Muscle of leg (tissue), 11 donors: ENCODE results near the gene PSMA7. TPM values are rescaled to one million over a fixed set of nuclear protein-coding genes. Genes with fewer than 3 reads are reported as not detected.

Experiments
- DNase-seq: peaks from one replicate; pipeline ENCODE4 v3.0.0; 2013
- H3K27ac ChIP-seq: one replicate; pipeline ENCODE4 v1.5.1; 2013; ENCODE audit warnings: mild to moderate bottlenecking, low read length, control low read depth
- H3K27me3 ChIP-seq: one replicate; pipeline ENCODE4 v1.6.1; 2013; ENCODE audit warnings: low read length; ENCODE audit not compliant: control insufficient read depth, insufficient read depth
- H3K36me3 ChIP-seq: one replicate; pipeline ENCODE4 v1.6.1; 2013; ENCODE audit warnings: low read length; ENCODE audit not compliant: control insufficient read depth, insufficient read depth
- H3K4me1 ChIP-seq: one replicate; pipeline ENCODE4 v1.6.1; 2013; ENCODE audit warnings: low read length; ENCODE audit not compliant: control insufficient read depth, insufficient read depth
- H3K4me3 ChIP-seq: one replicate; pipeline ENCODE4 v1.5.1; 2013; ENCODE audit warnings: low read length, control low read depth
- H3K9me3 ChIP-seq: replicated peaks from 2 replicates; pipeline ENCODE4 v1.6.1; 2013; ENCODE audit warnings: low read depth, low read length; ENCODE audit not compliant: control insufficient read depth
- WGBS: methylation state at CpG from one replicate; pipeline ENCODE4 v1.1.5; 2013; ENCODE audit warnings: missing lambda C conversion rate; ENCODE audit not compliant: insufficient coverage; 5-methylcytosine and 5-hydroxymethylcytosine counted together
- polyA plus RNA-seq, 8 donors: library from polyadenylated mRNA; unstranded; fragments of 120-200 nt; gene quantifications; one replicate each; pipeline versions ENCODE4 v1.2.1 to v1.2.3, GENCODE V29; 2013; ENCODE audit warnings: inconsistent platforms in 1 of 8, low replicate concordance in 1 of 8; ENCODE audit not compliant: insufficient read length in 8 of 8, insufficient read depth in 1 of 8
- total RNA-seq: library from RNA; stranded (reverse); fragments of 120-200 nt; gene quantifications from one replicate; pipeline ENCODE4 v1.2.4, GENCODE V29; 2013

PSMA7 gene
- total and polyA plus RNA-seq, 9 donors: 154 to 227 (median 164) TPM

DNA sequence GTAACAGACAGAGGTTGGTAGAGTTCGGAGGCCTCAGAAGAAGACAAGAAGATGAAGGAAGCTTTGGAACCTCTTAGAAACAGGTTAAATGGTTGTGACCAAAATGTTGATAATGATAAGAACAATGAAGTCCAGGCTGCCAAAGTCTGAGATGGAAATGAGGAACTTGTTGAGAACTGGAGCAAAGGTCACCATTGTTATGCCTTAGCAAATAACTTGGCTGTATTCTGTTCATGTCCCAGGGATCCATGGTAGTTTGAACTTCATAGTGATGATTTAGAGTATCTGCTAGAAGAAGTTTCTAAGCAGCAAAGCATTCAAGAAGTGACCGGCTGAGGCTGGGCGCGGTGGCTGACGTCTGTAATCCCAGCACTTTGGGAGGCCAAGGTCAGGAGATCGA is 32.0 kb downstream of the PSMA7 start:
- Histone ChIP-seq H3K9me3 (peaks cover 20% of the 10 kb centered on the region), H3K27me3 (peaks cover 20% of the 10 kb centered on the region), H3K27ac (no peak overlapping the region), H3K36me3 (no peaks in the 10 kb centered on the region), H3K4me1 (no peaks in the 10 kb centered on the region), H3K4me3 (no peak overlapping the region)
- no peak for DNase-seq
- 93% methylated on average over 1 of the region's 6 CpGs for WGBS

DNA sequence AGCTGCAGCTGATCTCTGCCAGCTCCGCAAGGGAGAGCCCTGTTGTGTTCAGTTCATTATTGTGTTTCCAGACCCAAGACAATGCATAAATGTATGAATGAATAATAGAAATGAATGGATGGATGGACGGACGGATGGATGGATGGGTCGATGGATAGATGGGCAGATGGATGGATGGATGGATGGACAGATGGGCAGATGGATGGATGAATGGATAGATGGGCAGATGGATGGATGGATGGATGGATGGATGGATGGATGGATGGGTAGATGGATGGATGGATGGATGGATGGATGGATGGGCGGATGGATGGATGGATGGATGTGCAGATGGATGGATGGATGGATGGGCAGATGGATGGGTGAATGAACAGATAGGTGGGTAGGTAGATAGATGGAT is 37.6 kb downstream of the PSMA7 start:
- peaks cover 5% of the 10 kb centered on the region for H3K4me1 ChIP-seq
- DNase-seq: no peak
- no peak overlapping the region for H3K27ac ChIP-seq
- H3K9me3 ChIP-seq: peaks cover 28% of the 10 kb centered on the region
- H3K36me3 ChIP-seq: no peaks in the 10 kb centered on the region
- 92% methylated on average over 5 of the region's 5 CpGs for WGBS
- H3K4me3 ChIP-seq: no peak overlapping the region
- peaks cover 4% of the 10 kb centered on the region for H3K27me3 ChIP-seq

DNA sequence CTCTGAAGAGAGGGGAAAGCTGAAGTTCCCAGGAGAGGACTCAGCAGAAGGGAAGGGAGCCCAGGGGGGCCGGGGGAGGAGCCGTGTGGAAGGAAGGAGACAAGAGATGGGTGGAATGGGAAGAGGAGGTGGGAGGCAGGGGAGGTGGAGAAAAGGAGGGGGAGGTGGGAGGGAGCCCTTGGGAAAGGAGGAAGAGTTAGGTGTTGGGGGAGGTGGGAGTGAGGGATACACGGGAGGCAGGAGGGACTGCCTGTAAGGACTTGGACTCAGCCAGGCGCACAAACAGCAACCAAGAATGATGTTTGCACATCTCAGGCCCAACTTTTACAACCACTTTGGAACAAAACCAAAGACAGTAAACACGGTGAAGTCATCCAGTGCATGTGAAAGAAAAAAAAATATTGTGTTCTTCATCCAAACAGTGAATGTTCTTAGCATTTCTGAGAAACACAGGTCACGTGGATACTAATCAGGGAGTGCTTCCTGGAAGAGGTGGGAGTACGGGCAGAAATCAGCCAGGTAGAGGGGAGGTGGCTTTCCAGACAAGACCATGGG is 38.3 kb downstream of the PSMA7 start:
- H3K27ac ChIP-seq: no peak overlapping the region
- H3K36me3 ChIP-seq: no peaks in the 10 kb centered on the region
- H3K4me3 ChIP-seq: no peak overlapping the region
- peaks cover 4% of the 10 kb centered on the region for H3K27me3 ChIP-seq
- H3K9me3 ChIP-seq: peaks cover 27% of the 10 kb centered on the region
- peak; percentile 86 for DNase-seq
- peaks cover 5% of the 10 kb centered on the region for H3K4me1 ChIP-seq
- WGBS: 21% methylated on average over 4 of the region's 7 CpGs

DNA sequence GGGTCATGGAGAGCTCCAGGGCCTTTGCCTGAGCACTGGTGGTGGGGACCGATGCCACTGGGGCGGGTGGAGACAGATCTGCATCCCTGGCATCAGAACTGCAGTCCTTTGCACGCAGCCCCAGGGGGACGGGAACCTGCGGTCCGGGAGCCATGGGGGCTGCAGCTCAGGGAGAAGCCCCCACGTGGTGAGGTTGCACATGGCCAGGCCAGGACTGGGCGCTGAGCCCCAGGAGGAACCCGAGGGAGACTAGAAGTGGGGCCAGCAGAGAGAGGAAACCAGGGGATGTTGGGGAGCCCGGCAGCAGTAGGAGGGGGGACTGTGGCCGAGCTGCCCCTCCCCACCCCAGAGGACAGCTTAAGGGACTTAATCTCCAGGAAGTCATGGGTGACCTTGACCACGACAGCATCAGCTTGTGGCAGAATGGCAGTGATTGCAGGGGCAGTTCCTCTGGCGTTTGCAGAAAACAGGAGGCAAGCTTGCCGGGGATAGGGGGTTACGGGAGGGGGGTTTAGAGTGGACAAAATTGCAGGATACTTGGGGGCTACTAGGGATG is 38.9 kb downstream of the PSMA7 start:
- peaks cover 4% of the 10 kb centered on the region for H3K27me3 ChIP-seq
- WGBS: 36% methylated on average over 11 of the region's 15 CpGs
- H3K36me3 ChIP-seq: no peaks in the 10 kb centered on the region
- H3K4me3 ChIP-seq: no peak overlapping the region
- peaks cover 24% of the 10 kb centered on the region for H3K9me3 ChIP-seq
- peaks cover 5% of the 10 kb centered on the region for H3K4me1 ChIP-seq
- DNase-seq: no peak
- H3K27ac ChIP-seq: no peak overlapping the region

DNA sequence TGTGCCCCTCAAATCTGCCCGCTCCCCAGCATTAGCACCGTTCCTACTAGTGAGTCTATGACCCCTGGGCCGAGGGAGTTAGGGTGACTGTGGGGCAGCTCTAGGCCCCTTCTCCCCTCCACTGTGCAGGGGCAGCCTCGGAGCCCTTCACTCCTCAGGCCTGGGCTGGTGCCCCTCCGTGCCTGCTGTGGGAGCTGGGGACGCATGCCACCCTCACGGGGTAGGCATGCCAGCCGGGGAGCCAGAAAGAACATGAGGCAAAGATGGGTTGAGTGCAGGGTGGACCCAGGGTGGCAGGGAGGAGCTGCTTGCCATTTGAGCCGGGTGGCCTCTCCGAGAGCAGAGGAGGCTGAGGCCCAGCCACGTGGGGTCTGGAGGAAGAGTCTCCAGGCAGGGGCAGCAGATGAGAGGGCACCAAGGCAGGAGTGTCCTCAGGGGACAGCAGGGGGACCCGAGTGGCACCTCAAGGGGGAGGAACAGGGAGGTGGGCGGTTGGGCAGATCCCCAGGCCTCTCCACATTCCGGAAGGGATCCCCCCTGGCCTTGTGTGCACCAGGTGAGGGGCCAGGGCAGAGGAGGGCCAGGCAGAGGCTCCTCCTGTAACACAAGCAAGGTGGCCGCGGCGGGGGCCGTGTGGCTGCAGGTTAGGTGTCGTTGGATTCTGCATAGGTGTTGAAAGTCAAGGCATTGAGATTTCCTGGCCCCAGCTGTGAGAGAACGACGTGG is 39.5 kb downstream of the PSMA7 start:
- Histone ChIP-seq H3K4me1 (peaks cover 5% of the 10 kb centered on the region), H3K9me3 (peaks cover 19% of the 10 kb centered on the region), H3K4me3 (no peak overlapping the region), H3K36me3 (no peaks in the 10 kb centered on the region), H3K27me3 (peaks cover 4% of the 10 kb centered on the region), H3K27ac (no peak overlapping the region)
- DNase-seq: no peak
- WGBS: 66% methylated on average over 17 of the region's 21 CpGs

GRCh38 chr20:62101078-62101477 is 42.1 kb downstream of the PSMA7 start:
- DNase-seq: no peak
- Histone ChIP-seq H3K9me3 (peaks cover 11% of the 10 kb centered on the region), H3K4me3 (no peak overlapping the region), H3K27me3 (peaks cover 4% of the 10 kb centered on the region), H3K36me3 (no peaks in the 10 kb centered on the region), H3K27ac (no peak overlapping the region), H3K4me1 (peaks cover 19% of the 10 kb centered on the region)
- WGBS: no CpG with 5 or more reads among the region's 4 CpGs

DNA sequence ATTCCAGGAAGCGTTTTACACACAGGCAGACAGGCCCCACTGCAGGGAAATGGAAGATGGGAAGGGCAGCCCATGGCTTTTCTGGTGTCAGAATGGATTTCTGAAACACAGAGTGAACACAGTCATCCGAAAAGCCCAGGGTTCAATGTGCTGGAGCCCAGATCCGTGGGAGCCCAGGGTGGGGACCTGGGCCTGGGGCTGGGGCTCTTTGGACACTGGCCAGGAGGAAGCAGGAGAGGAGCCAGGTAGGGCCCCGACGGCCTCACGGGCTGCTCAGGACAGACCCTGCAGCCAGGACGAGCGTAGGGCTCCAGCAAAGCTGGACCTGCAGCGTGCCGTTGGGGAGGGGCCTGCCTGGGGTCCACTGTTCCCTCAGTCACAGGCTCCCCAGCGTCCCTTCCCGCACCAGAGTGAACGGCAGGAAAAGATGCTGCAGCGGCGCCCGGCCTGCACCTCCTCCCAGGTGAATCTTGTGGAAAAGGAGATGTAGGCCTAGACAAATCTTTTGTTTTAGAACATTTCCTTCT is 45.2 kb downstream of the PSMA7 start:
- no peak overlapping the region for H3K4me3 ChIP-seq
- peaks cover 11% of the 10 kb centered on the region for H3K9me3 ChIP-seq
- peaks cover 13% of the 10 kb centered on the region for H3K4me1 ChIP-seq
- H3K36me3 ChIP-seq: no peaks in the 10 kb centered on the region
- H3K27me3 ChIP-seq: peaks cover 4% of the 10 kb centered on the region
- H3K27ac ChIP-seq: no peak overlapping the region
- 40% methylated on average over 10 of the region's 16 CpGs for WGBS
- DNase-seq: no peak

GRCh38 chr20:62096421-62097380 is 46.5 kb downstream of the PSMA7 start:
- H3K9me3 ChIP-seq: peaks cover 11% of the 10 kb centered on the region
- no peaks in the 10 kb centered on the region for H3K36me3 ChIP-seq
- H3K4me1 ChIP-seq: peaks cover 13% of the 10 kb centered on the region
- 83% methylated on average over 28 of the region's 30 CpGs for WGBS
- no peak for DNase-seq
- H3K4me3 ChIP-seq: no peak overlapping the region
- H3K27me3 ChIP-seq: peaks cover 2% of the 10 kb centered on the region
- H3K27ac ChIP-seq: no peak overlapping the region

GRCh38 chr20:62089393-62089792 is 53.8 kb downstream of the PSMA7 start:
- H3K27ac ChIP-seq: no peak overlapping the region
- H3K4me1 ChIP-seq: no peaks in the 10 kb centered on the region
- H3K9me3 ChIP-seq: no peaks in the 10 kb centered on the region
- WGBS: 25% methylated on average over 1 of the region's 3 CpGs
- peaks cover 7% of the 10 kb centered on the region for H3K27me3 ChIP-seq
- H3K36me3 ChIP-seq: no peaks in the 10 kb centered on the region
- no peak overlapping the region for H3K4me3 ChIP-seq
- no peak for DNase-seq
